Measurements from ENCODE around the gene TRABD2A.

Gene TRABD2A

GRCh38 chr2:84856787-84857186 is 24.1 kb downstream of the TRABD2A start:
- no peak for DNase-seq (ENCODE audit: low spot score)
- TF ChIP-seq, protein P1, sequence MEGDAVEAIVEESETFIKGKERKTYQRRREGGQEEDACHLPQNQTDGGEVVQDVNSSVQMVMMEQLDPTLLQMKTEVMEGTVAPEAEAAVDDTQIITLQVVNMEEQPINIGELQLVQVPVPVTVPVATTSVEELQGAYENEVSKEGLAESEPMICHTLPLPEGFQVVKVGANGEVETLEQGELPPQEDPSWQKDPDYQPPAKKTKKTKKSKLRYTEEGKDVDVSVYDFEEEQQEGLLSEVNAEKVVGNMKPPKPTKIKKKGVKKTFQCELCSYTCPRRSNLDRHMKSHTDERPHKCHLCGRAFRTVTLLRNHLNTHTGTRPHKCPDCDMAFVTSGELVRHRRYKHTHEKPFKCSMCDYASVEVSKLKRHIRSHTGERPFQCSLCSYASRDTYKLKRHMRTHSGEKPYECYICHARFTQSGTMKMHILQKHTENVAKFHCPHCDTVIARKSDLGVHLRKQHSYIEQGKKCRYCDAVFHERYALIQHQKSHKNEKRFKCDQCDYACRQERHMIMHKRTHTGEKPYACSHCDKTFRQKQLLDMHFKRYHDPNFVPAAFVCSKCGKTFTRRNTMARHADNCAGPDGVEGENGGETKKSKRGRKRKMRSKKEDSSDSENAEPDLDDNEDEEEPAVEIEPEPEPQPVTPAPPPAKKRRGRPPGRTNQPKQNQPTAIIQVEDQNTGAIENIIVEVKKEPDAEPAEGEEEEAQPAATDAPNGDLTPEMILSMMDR (IDR thresholded peaks at IDR 0.05; ENCODE audit: extremely low read depth, insufficient read depth, missing control alignments), result no peak
- in situ Hi-C loops (cut with MboI; ENCODE audit: low pct_unique_long_range_greater_than_20kb, low sequenced_read_pairs, unreplicated experiment), result no loop called here

GRCh38 chr2:84855731-84856130 is 25.2 kb downstream of the TRABD2A start:
- TF ChIP-seq, protein P1 (IDR thresholded peaks at IDR 0.05; ENCODE audit: extremely low read depth, insufficient read depth, missing control alignments), result no peak
- no peak for DNase-seq (ENCODE audit: low spot score)
- in situ Hi-C loops (cut with MboI; ENCODE audit: low pct_unique_long_range_greater_than_20kb, low sequenced_read_pairs, unreplicated experiment), result no loop called here

- in situ Hi-C loops (cut with MboI; ENCODE audit: low pct_unique_long_range_greater_than_20kb, low sequenced_read_pairs, unreplicated experiment), result no loop called here
- TF ChIP-seq, protein P1 (IDR thresholded peaks at IDR 0.05; ENCODE audit: extremely low read depth, insufficient read depth, missing control alignments), result no peak
Measured at GRCh38 chr2:84854850-84855249, 26.0 kb downstream of the TRABD2A start.

DNA sequence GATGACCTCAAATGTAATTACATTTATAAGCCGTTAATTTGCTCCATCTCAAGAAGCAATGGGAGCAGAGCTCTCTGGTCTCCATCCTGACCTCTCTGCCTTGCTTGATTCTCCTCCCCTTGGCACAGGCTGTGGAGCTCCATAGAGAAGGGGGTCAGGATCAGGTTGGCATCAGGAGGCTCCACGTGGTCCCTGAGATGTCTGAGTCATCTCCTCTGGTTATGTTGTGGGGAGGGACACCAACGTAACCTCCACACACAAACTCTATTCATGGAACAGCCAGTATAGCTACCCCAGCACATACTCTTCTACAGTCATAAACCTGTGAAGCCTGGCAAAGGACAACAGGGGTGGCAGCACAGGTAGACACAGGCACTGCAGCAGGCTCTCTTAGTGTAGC is 29.0 kb downstream of the TRABD2A start:
- TF ChIP-seq, protein P1 (IDR thresholded peaks at IDR 0.05; ENCODE audit: extremely low read depth, insufficient read depth, missing control alignments), result no peak
- no peak for DNase-seq (ENCODE audit: low spot score)
- in situ Hi-C loops (cut with MboI; ENCODE audit: low pct_unique_long_range_greater_than_20kb, low sequenced_read_pairs, unreplicated experiment), result no loop called here

More at GRCh38 chr2:84854850-84855249, 26.0 kb downstream of the TRABD2A start:
- no peak for DNase-seq (ENCODE audit: low spot score)

GRCh38 chr2:84850471-84850870 is 30.4 kb downstream of the TRABD2A start:
- in situ Hi-C loops (cut with MboI; ENCODE audit: low pct_unique_long_range_greater_than_20kb, low sequenced_read_pairs, unreplicated experiment), result no loop called here
- TF ChIP-seq, protein P1 (IDR thresholded peaks at IDR 0.05; ENCODE audit: extremely low read depth, insufficient read depth, missing control alignments), result no peak
- DNase-seq (ENCODE audit: low spot score), result no peak

GRCh38 chr2:84849271-84849952 is 31.5 kb downstream of the TRABD2A start:
- DNase-seq (ENCODE audit: low spot score), result no peak
- TF ChIP-seq, protein P1 (IDR thresholded peaks at IDR 0.05; ENCODE audit: extremely low read depth, insufficient read depth, missing control alignments), result no peak
- in situ Hi-C loops (cut with MboI; ENCODE audit: low pct_unique_long_range_greater_than_20kb, low sequenced_read_pairs, unreplicated experiment), result no loop called here

Data from GM13977 (cell line).